HFFc6 (cell line): ENCODE data around the gene SENP5. TPM values are rescaled to one million over a fixed set of nuclear protein-coding genes. Genes with fewer than 3 reads are reported as not detected.
"Not testable (repeated sequence)": the region's sequence is repeated elsewhere in the genome, so short reads cannot be mapped to it uniquely, and the experiment has no call there.

Experiments used
- DNase-seq: peaks from one replicate; pipeline ENCODE4 v3.0.0-alpha.2; 2018
- H3K27ac Mint-ChIP-seq: 2 replicates; pipeline ENCODE4 v1.8.0; 2020; ENCODE audit warnings: mild to moderate bottlenecking, mixed read lengths
- H3K27me3 Mint-ChIP-seq: 2 replicates; pipeline ENCODE4 v1.8.0; 2021; ENCODE audit warnings: mild to moderate bottlenecking, moderate library complexity, mixed read lengths; ENCODE audit not compliant: insufficient read depth
- H3K36me3 Mint-ChIP-seq: 2 replicates; pipeline ENCODE4 v1.8.0; 2021; ENCODE audit warnings: low read depth, mixed read lengths
- H3K4me1 Mint-ChIP-seq: 2 replicates; pipeline ENCODE4 v1.8.0; 2020; ENCODE audit warnings: low read depth, mixed read lengths
- H3K4me3 Mint-ChIP-seq: 2 replicates; pipeline ENCODE4 v1.8.0; 2020; ENCODE audit warnings: mild to moderate bottlenecking, moderate library complexity, mixed read lengths
- H3K9me3 Mint-ChIP-seq: 2 replicates; pipeline ENCODE4 v1.8.0; 2020; ENCODE audit warnings: mild to moderate bottlenecking, mixed read lengths
- CTCF ChIP-seq: fragments of 200-600 bp; sonication (generic); IDR thresholded peaks from 2 replicates; pipeline ENCODE4 v1.5.0; 2021; ENCODE audit warnings: antibody characterized with exemption, mild to moderate bottlenecking
- total RNA-seq, 6 experiments: library from RNA; stranded (reverse); fragmentation: NEBNext Ultra II Directional; extraction: Animal tissue kit (Norgen Biotek cat#: 25700); gene quantifications; 2 replicates in 1 of 6; 3 replicates in 5 of 6; pipeline ENCODE4 v1.2.3, GENCODE V29; 2021

Gene SENP5
- total RNA-seq, 6 experiments from 2014 or later: 25.2 to 33.0 (median 29.1) TPM

GRCh38 chr3:196938576-196938975 is 70.9 kb downstream of the SENP5 start:
- Mint-ChIP-seq H3K4me3 (no peak overlapping the region), H3K36me3 (peaks cover 58% of the 10 kb centered on the region), H3K9me3 (peaks cover 3% of the 10 kb centered on the region; the same call in 1 of the 2 replicates), H3K4me1 (peaks cover 45% of the 10 kb centered on the region), H3K27ac (peak overlapping the region; percentile 73), H3K27me3 (peaks cover 10% of the 10 kb centered on the region)
- TF ChIP-seq CTCF: no peak
- no peak for DNase-seq

- DNase-seq: no peak
- Mint-ChIP-seq H3K4me1 (peaks cover 59% of the 10 kb centered on the region), H3K27ac (peak overlapping the region; percentile 96), H3K4me3 (peak overlapping the region; percentile 97), H3K27me3 (peaks cover 10% of the 10 kb centered on the region), H3K9me3 (peaks cover 3% of the 10 kb centered on the region; the same call in 1 of the 2 replicates), H3K36me3 (peaks cover 38% of the 10 kb centered on the region)
- TF ChIP-seq CTCF: no peak
Measured at GRCh38 chr3:196941729-196942225, 74.1 kb downstream of the SENP5 start.

- peak; percentile 98 for DNase-seq
- peak; percentile 80 for TF ChIP-seq CTCF
- Mint-ChIP-seq H3K4me1 (peaks cover 59% of the 10 kb centered on the region), H3K4me3 (peak within 1 kb of the TSS; percentile 97), H3K36me3 (peaks cover 32% of the 10 kb centered on the region), H3K27me3 (peaks cover 10% of the 10 kb centered on the region), H3K9me3 (peaks cover 3% of the 10 kb centered on the region; the same call in 1 of the 2 replicates), H3K27ac (peak within 1 kb of the TSS; percentile 96)
Measured at GRCh38 chr3:196942226-196942914, 74.7 kb downstream of the SENP5 start, which contains the start of gene NCBP2. Gene NCBP2 (minus strand): TSS chr3:196942528. CDS start chr3:196942503, 25 bp downstream.

GRCh38 chr3:196942915-196943277 is 75.2 kb downstream of the SENP5 start:
- no peak for DNase-seq
- H3K36me3 Mint-ChIP-seq: peaks cover 27% of the 10 kb centered on the region
- no peak for TF ChIP-seq CTCF
- peaks cover 54% of the 10 kb centered on the region for H3K4me1 Mint-ChIP-seq
- peak overlapping the region; percentile 87 for H3K27ac Mint-ChIP-seq
- H3K9me3 Mint-ChIP-seq: peaks cover 3% of the 10 kb centered on the region; the same call in 1 of the 2 replicates
- peaks cover 14% of the 10 kb centered on the region for H3K27me3 Mint-ChIP-seq
- H3K4me3 Mint-ChIP-seq: peak overlapping the region; percentile 97

GRCh38 chr3:196944037-196944790 is 76.5 kb downstream of the SENP5 start:
- Mint-ChIP-seq H3K27me3 (peaks cover 14% of the 10 kb centered on the region), H3K4me1 (peaks cover 42% of the 10 kb centered on the region), H3K36me3 (peaks cover 14% of the 10 kb centered on the region), H3K4me3 (peak overlapping the region; percentile 97)
- H3K27ac Mint-ChIP-seq, DNase-seq, H3K9me3 Mint-ChIP-seq: not testable (repeated sequence)
